ENCODE measurements around the gene RAMACL. TPM values are rescaled to one million over a fixed set of nuclear protein-coding genes. Genes with fewer than 3 reads are reported as not detected.

Gene RAMACL
- polyA plus RNA-seq, 3 donors: 0.20 to 3.2 (median 0.26) TPM

DNA sequence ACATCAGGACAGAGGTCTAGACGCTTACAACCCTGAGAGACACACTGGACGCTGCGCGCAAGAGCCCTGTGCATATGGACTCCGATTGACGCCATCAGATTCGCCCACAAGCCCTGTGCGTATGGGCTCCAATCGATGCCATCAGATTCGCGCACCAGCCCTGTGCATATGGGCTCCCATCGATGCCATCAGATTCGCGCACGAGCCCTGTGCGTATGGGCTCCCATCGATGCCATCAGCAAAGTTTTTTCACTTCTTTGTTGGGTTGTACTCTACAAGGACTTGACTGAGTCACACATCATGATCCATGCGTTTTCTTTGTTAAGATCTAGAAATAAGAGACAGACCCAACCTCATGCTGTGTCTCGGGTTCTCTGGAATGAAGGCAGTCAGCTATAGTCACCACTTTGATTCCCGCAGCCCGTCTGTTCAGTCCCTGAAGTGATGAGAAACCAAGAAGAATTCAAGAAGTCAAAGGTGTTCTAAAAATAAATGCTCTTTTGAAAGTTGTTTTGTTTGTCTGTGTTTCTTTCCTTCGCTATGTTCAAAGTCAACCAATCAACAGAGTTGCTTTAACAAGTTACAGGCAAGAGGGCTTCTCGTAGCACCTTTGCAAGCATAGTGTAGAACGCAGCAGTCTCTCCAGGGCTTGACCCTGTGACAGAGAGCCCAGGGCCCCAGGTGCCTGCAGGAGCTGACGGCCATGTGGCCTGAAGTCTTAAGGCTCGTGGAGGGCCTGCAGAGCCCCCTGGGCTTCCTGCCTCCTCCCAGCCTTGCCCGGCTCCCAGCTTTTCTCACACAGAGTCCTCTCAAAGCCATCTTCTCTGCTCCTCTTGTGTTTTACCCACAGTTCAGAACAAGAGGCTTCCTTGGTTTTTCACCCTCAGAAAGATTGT is 32.6 kb upstream of the RAMACL start:
- no peak for DNase-seq (ENCODE audit: low read depth in 3 of 3, low spot score in 2 of 3)

- no peak for DNase-seq (ENCODE audit: low read depth in 3 of 3, low spot score in 2 of 3)
These were observed 31.8 kb upstream of the RAMACL start for GRCh38 chr6:166618251-166618650.

- DNase-seq (ENCODE audit: low read depth in 3 of 3, low spot score in 2 of 3): no peak
These were observed 30.9 kb upstream of the RAMACL start for GRCh38 chr6:166617359-166617758.

- no peak for DNase-seq (ENCODE audit: low read depth in 3 of 3, low spot score in 2 of 3)
These were observed 30.1 kb upstream of the RAMACL start for GRCh38 chr6:166616261-166617238.

- DNase-seq (ENCODE audit: low read depth in 3 of 3, low spot score in 2 of 3): no peak
These were observed 28.7 kb upstream of the RAMACL start for GRCh38 chr6:166615059-166615770.

- no peak for DNase-seq (ENCODE audit: low read depth in 3 of 3, low spot score in 2 of 3)
These were observed 28.1 kb upstream of the RAMACL start for GRCh38 chr6:166614589-166614988.

DNA sequence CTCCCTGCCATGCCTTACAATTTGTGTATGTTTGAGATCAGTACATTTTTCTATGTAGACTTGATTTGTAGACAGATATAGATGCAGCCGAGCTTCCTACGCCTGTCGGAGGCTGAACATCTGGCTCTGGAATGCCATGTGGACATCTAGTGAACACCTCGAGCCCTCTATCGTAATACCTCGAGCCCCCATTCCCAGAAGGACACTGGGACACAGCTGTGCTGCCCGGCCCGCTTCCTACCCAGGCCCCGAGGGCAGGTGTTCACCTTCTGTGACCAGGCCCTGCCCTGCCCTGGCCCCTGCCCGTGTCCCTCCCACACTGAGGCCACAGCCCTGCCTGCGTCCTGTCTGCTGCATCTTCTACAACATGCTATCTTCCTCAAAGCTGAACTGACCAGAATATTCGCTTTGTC is 27.7 kb upstream of the RAMACL start:
- DNase-seq (ENCODE audit: low read depth in 3 of 3, low spot score in 2 of 3): no peak

DNA sequence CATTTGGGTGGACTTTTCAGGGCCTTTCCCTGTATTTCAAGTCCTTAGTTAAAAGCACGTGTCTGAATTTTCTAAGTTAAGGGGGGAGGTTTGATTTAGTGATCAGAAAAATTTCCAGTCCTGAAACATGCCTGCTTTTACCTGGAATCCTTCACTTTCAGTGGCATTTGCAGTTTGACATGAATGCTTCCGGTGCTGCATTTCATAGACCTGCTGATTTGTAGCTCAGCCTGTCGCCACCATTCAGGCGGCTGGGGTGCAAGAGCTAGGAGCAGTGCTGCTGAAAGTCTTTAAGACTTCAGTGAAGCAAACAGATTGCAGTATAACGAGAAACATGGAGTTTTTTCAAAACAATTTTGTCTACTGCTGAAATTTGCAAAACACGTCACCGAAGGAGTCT is 26.5 kb upstream of the RAMACL start:
- DNase-seq (ENCODE audit: low read depth in 3 of 3, low spot score in 2 of 3): no peak

- no peak for DNase-seq (ENCODE audit: low read depth in 3 of 3, low spot score in 2 of 3)
These were observed 26.0 kb upstream of the RAMACL start for GRCh38 chr6:166612471-166612881.

- no peak for DNase-seq (ENCODE audit: low read depth in 3 of 3, low spot score in 2 of 3)
These were observed 25.2 kb upstream of the RAMACL start for GRCh38 chr6:166611631-166612030.

DNA sequence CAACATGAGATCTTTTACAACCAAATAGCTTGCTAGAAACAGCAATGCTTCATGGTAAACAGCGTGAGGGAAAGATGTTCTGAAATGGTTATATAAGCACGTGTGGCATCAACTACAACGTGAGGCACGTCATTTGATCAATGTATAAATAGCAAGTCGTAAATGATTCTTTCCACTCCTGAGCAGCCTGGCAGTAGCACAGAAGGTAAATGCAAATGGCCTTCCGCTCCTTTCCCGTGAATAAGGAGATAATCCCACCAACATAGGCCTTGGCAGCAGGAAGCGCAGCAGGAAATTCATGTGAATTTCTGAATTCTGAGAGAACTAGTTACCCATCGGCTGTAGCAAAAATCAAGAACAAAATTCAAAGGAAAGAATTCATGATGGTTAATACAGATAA is 23.6 kb upstream of the RAMACL start:
- no peak for DNase-seq (ENCODE audit: low read depth in 3 of 3, low spot score in 2 of 3)

DNA sequence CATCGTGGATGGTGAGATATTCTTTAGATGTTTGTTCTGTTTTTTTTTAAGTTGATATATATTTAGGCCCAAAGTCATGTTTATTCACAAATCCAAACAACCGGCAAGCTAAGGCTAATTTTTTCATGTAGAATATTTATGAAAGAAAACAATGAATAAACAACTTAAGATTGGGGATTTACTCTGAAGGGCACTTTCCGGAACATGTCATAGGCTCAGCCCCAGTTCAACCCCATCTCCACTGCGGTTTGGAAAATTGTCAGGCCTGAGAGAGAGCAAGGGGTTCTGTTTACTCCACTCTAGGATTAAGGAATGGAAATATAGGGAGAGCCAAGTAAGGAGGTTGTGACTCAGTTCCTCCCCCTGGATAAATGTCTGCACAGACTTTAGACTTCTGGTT is 22.3 kb upstream of the RAMACL start:
- DNase-seq (ENCODE audit: low read depth in 3 of 3, low spot score in 2 of 3): no peak

GRCh38 chr6:166605752-166606151 is 19.3 kb upstream of the RAMACL start:
- DNase-seq (ENCODE audit: low read depth in 3 of 3, low spot score in 2 of 3): no peak

- DNase-seq (ENCODE audit: low read depth in 3 of 3, low spot score in 2 of 3): no peak
These were observed 18.4 kb upstream of the RAMACL start for GRCh38 chr6:166604911-166605310.

DNA sequence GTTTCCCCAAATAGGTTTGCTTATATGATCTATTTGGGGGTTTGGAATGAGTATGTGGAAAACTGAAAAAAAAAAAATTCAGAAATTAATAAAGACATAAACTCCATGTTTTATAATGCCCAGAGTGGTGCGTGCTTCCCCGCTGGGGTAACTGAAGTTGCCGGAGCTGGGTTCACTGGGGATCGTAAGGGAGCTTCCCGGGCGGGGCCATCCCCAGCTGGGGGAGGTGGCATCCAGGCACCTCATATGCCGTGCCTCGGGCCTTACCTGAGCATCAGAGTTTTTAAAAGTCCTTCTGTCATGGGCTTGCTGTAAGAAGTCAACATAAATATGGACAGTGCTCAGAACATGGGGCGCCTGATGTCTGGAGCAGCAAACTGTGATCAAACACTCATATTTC is 17.9 kb upstream of the RAMACL start:
- no peak for DNase-seq (ENCODE audit: low read depth in 3 of 3, low spot score in 2 of 3)

- no peak for DNase-seq (ENCODE audit: low read depth in 3 of 3, low spot score in 2 of 3)
These were observed 16.7 kb upstream of the RAMACL start for GRCh38 chr6:166603043-166603690.

DNA sequence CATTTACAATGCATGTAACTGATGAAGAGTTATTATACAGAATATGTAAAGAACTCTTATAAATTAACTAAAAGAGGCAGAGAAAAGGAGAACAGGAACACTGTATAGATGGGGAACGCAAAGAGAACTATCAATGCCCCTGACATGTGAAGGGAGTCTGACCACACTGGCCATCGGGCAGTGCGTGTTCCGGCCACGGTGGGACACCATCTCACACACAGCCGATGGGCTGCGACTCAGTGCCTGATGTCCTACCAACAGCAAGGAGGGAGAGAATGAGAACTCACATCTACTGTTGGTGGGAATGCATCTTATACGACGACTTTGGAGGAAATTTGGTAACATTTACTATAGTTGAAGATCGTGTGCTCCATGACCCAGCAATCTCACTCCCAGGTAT is 15.5 kb upstream of the RAMACL start:
- no peak for DNase-seq (ENCODE audit: low read depth in 3 of 3, low spot score in 2 of 3)

- DNase-seq (ENCODE audit: low read depth in 3 of 3, low spot score in 2 of 3): no peak
These were observed 14.5 kb upstream of the RAMACL start for GRCh38 chr6:166600931-166601330.

- DNase-seq (ENCODE audit: low read depth in 3 of 3, low spot score in 2 of 3): no peak
These were observed 12.7 kb upstream of the RAMACL start for GRCh38 chr6:166599205-166599604.

DNA sequence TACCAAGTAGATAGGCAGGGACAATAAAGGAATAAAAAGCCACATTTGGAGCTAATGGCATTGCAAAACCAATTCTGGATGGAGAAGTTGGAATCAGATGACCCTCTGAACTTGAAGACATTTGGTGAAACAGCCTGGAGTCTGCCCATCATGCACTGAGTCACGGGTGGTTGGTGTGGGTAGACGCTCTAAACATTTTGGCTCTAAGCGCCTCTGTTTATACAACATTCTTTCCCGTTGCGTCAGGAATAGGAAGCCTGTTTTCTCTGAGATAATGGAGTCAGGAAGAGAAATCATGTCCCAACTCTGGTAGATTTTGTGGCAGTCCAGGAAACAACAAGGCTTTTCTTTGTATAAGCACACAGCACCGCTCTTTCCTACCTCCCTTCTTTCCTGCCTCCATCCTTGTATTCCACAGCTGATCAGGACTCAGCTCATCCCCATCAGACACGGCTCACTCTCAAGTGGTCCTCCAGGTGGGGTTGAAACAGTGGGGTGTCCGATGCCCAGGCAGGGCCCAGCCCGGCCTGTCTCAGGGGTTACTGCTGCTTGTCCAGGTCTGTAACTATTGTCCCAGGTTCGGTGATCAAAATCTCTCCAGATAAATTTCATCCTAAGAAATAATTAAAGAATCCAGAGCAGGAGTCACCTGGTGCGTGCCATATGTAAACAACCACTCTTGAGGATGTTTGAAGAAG is 12.1 kb upstream of the RAMACL start:
- no peak for DNase-seq (ENCODE audit: low read depth in 3 of 3, low spot score in 2 of 3)

Data from right renal cortex interstitium (tissue), 3 donors.